Raji (cell line): Measurements from ENCODE around the gene WFS1.

Experiments
- POLR2A ChIP-seq: IDR thresholded peaks from 2 replicates; pipeline ENCODE4 v1.6.1; 2011; ENCODE audit warnings: low read depth, low read length, control low read depth; ENCODE audit not compliant: insufficient read depth

The WFS1 gene

DNA sequence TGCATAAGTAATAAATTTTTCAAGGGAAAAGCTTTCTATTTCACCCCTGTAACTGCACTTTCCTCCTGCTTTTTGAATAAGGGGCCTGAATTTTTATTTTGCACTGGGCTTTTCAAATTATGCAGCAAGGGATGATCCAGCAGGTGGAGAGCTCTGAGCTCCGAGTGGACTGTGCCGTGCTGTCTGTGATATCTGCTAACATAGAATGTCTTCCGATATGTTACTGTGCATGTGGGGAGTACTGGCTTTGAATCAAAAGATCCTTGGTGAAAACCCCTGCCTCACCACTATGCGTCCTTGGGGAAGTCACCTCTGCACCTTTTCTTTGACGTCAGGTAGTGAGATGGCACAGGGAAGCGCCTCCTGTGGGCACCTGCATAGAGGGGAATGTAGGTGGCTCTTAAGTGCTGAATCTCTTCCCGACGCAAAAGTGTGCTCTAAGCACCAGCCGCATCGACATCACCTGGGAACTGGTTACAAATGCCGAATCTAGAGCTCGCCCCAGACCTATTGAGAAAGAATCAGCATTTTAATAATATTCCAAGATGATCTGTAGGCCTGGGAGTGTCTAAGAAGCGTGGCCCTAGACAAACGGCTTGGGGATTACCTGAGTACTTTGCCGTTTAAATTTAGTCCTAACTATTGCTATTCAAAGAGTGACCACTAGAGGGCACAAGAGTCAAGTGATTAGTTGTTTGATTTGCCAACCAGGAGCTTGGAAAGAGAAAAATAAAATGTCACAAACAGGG lies 19.2 kb upstream of the WFS1 start:
- no peak for TF ChIP-seq POLR2A

DNA sequence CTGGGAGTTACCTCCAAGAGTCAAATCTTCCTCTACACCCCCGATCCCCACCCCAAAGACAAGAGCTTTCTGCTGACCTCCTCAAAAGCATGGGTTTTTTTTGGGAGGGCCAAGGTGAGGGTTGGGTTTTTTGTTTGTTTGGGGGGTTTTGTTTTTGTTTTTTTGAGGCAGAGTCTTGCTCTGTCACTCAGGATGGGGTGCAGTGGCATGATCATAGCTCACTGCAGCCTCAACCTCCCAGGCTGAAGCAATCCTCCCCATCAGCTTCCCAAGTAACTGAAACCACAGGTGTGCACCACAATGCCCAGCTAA lies 18.7 kb upstream of the WFS1 start:
- TF ChIP-seq POLR2A = no peak

DNA sequence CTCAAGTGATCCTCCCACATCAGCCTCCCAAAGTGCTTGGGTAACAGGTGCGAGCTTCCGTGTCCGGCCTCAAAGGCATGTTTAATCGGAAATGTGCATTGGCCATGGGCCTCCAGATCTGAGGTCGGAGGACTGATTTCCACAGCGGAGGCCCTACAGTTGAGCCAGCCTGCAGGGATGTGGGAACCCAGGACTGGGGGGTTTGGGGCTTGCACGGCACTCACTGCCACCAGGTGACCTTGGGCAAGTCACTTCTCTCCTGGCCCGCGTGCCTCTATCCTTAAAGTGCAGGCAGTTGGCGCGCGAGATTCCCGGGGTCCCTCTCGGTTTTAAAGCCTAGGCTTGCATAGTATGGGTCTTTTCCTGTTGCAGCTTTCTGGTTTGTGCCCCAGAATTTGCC lies 18.3 kb upstream of the WFS1 start:
- no peak for TF ChIP-seq POLR2A

DNA sequence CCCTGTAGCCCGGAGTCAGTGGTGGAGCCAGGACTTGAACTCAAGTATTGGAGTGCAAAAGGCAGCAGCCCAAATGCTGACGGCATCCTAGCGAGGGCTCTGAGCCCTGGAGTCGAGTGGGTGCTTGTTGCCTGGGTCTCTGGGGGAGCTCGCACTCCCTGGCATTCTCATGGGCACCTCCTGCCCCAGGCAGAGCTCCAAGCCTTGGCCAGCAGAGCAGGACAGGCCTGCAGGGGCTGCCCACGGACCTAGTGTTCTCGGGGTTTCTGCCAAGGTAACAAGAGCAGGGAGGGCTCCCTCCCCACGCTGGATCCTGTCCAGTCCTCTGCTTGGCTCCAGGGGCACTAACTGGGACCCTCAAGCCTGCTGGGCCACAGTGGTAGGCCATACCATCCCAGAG lies 17.6 kb upstream of the WFS1 start:
- TF ChIP-seq POLR2A = no peak

DNA sequence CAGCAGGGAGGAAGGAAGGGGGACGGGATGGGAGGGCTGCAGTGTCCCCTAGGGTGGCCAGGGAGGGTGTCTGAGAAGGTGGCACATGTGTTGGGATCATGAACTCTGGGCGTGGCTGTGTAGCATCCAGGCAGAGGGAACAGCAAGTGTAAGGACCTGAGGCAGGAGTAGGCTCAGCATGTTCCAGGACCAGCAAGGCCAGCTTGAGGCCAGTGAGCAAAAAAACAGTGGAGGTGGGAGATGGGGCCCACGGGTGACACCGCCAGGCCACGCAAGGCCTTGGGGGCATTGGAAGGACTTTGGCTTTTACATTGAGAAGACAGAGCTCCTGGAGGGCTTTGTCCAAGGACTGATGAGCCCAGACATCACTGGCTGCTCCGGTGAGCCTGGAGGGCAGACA lies 16.5 kb upstream of the WFS1 start:
- no peak for TF ChIP-seq POLR2A

DNA sequence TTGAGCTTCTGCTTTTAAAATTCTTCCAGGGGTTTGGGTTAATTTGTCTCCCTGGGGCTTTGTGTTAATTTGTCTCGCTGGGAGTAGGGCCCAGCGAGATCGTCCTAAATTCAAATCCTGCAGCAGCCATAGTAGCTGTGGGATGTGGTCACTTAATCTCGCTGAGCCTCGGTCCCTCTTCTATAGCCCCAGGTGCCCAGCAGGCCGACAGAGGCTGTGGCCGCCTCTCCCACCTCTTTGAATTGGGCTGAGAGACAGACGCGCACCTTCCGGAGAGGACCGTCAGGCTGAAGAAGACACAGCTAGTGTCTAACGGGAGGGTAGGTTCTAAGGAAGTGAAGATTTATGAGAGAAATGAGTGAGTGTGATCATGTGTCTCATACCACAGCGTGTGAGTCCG lies 15.7 kb upstream of the WFS1 start:
- TF ChIP-seq POLR2A = no peak

DNA sequence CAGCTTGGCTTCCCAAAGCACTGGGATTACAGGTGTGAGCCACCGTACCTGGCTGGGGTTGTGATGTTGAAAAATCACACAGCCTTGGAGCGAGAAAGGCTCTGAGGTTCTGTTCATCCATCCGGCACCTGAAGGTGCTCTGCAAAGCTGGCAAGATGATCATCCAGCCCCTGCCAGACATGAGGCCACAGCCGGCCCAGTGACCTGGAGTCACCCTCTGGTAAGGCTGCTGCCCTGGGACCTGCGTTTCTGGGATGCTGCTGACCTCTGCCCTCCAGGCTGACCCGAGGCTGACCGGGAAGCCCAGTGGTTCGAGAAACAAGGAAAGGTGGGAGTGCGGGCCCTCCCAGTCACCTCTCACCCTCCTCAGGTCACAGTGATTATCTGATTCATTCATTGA lies 13.5 kb upstream of the WFS1 start:
- no peak for TF ChIP-seq POLR2A

DNA sequence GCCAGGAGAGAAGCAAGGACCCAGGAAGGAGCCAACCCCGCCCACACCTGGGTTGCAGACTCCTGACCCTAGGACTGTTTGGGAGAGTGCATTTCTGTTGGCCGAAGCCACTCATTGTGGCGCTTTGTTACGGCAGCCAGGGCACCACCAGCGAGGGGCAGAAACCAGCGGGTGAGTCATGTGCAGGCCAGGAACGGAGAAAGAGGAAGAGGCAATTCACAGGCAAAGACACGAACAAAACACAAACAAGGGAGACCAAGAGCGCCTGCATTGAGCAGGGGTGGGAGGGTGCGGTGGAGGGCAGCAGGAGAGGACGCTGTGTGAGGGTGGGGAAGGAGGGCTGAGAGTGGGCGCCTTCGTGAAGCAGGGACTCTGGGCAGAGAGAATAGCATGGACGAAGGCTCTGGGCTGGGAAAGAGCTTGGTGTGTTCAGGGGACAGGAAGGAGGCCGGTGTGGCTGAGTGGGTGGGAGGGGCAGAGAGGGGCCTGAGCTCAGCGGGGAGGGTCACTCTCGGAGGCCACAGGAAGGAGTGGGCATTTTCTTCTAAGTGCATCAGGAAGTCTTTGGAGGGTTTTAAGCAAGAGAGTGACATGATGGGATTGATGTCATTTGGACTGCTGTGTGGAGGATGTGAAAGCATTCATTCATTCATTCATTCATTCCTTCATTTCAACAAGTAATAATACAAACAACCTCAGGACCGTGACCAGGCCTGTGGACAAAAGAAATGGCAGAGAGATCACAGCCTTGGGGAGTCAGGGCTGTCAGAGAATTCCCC lies 12.2 kb upstream of the WFS1 start:
- TF ChIP-seq POLR2A = no peak

DNA sequence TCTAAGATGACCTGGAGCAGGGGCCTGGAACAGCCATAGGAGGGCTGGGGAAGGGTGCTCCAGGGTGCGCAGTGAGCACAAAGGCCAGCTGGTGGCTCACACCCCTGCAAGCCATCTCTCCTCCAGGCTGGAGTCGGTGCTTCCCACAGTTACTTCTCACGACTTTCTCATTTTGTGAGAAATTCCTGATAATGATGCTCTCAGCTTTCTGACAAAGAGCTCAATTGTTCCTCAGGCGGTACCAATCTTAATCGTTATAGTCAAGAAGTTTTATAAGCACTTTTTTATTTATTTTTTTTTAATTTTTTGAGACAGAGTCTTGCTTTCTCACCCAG lies 11.7 kb upstream of the WFS1 start:
- TF ChIP-seq POLR2A = no peak

DNA sequence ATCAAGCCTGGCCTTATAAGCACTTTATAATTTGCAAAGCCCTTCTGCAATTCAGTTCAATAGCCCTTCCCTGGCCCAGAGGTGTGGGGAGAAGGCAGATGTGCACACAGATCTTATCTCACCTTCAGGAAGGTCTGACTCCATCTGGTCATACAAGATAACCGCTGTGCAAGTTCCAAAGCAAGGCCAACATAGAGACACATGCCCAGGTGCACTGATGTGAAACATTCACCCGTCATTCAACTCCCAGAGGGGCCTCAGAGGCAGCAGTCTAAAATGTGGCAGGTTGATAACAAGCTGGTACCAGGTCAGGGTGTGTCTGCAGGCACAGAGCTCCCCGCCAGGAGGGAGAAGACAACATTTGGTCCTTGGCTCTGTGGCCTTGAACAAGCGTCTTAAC lies 10.9 kb upstream of the WFS1 start:
- no peak for TF ChIP-seq POLR2A

DNA sequence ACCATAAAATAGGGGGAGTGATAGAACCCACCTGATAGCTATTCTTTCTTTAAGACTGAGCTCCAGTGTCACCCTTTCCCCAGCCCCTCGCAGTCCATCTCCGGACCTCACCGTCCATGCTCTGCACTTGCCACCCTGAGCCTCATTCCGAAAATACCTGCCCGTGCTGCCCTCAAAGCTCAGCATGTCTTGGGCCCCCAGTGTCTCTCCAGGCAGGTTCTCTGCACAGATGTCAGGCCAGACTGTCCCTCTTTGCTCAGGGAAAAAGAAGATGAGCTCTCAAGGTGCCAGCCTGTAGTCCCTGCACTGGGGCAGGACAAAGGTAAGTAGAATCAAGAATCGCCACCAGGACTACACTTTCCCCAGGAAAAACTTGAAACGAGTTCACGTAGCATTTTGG lies 9.8 kb upstream of the WFS1 start:
- TF ChIP-seq POLR2A = no peak

DNA sequence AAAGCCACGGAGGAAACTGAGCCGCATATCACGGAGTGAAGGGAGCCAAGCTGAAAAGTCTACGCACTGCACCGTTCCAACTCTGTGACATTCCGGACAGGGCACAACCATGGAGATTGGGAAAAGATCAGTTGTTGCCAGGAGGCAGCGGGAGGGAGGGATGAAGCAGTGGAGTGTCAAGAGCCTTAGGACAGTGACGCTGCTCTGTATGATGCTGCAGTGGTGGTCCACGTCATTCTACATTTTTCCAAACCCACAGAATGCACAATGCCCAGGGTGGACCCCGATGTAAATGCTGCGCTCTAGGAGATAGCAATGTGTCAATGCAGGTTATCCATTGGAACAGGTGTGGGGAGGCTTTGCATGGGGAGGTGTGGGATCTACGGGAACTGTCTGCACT lies 7.5 kb upstream of the WFS1 start:
- no peak for TF ChIP-seq POLR2A

DNA sequence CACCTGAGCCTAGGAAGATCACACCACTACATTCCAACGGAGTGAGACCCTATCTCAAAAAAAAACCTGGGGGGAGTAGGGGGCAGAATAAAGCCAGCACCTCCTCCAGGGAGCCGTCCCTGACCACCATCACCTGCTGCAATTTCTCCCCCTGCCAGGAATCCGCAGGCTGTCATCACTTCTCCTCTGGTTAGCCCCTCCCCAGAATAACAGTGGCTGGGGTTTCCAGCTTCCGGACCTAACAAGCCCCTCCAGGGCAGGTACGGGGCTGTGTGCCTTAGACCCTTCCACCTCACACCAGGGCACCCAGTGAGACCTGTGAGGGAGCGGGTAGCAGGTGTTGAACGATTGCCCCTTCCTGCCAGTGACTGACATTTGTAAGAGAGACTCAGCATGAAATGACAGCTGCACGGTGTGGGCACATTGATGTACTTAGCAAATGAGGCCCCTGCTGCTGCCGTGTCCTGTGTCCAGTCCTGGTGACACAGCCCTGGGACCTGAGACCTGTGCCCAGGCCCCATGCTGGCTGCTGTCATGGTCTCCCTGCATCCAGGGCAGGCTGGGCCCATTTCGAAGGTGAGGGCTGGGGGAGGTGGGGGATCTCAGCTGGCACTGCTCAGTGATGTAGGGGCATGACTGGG lies 6.7 kb upstream of the WFS1 start:
- no peak for TF ChIP-seq POLR2A

DNA sequence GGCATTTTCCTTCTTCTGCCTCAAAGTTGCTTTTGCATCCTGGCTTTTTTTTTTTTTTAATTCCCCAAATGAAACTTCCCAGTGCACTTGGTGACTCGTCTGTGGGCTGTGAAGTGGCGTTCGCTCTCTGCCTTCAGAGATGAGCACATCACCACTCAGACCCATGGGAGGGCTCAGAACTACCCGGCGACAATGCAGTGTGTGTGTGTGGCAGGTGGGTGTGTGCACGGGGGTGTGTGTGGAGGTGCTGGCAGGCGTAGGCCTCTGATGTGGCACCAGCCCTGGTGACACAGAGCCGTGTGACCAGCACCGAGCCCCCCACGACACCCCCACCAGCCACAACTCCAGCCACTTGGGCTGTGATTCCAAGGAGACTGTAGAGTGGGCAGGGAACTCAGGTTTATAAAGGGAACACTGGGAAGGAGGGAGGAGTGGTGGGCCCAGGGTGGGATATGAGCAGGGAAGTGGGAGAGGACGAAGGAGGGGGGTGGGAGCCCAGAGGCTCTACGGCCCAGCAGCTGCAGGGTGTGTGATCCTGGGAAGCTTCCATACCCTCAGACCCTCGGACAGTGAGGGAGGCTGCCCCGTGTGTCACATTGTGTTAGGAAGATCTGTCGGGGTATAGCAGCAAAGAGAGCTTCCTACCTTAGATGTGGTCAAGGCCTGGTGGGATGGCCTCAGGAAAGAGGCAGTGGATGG lies 6.0 kb upstream of the WFS1 start:
- no peak for TF ChIP-seq POLR2A

DNA sequence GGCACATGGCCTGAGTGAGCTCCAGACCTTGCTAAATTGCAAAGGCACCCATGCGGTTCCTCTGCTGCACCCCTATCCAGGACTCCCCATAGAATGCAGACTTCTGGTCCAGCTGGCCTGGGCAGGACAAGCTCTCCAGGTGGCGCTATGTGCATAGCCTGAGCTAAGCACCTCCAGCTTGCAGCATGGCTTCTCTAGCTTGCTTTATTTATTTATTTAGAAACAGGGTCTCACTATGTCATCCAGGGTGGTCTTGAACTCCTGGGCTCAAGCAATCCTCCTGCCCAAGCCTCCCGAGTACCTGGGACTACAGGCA lies 5.5 kb upstream of the WFS1 start:
- TF ChIP-seq POLR2A = no peak

DNA sequence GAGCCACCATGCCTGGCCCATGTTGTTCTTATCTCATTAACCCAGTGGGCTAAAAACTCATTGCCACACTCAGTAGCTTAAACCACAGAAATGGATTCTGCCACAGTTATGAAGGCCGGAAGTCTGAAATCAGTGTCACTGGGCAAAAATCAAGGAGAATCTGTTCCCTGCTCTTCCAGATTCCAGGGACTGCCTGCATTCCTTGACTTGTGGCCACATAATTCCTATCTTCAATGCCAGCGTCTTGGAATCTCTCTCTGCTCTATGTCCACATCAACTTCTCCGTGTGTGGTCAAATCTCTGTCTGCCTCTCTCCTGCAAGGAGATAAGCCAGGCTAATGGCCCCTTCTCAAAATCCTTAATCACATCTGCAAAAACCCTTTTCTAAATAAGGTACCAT lies 4.1 kb upstream of the WFS1 start:
- no peak for TF ChIP-seq POLR2A
